WTC11 (cell line): ENCODE measurements around the gene AMBRA1. TPM values are rescaled to one million over a fixed set of nuclear protein-coding genes. Genes with fewer than 3 reads are reported as not detected.

ENCODE experiments used
- ATF2 ChIP-seq: sonication (generic); formaldehyde crosslinking; IDR thresholded peaks from 2 replicates; pipeline ENCODE4 v1.8.1; 2022; ENCODE audit warnings: low read depth, missing genetic modification reagents, borderline replicate concordance
- ATF6 ChIP-seq: sonication (generic); formaldehyde crosslinking; IDR thresholded peaks from 2 replicates; pipeline ENCODE4 v1.8.1; 2023; ENCODE audit warnings: mild to moderate bottlenecking, missing genetic modification reagents
- CBFB ChIP-seq: sonication (generic); formaldehyde crosslinking; IDR thresholded peaks from 2 replicates; pipeline ENCODE4 v1.8.1; 2022; ENCODE audit warnings: mild to moderate bottlenecking, low read depth, missing genetic modification reagents
- CDX4 ChIP-seq: fragments of 250-450 bp; sonication (Bioruptor Pico); IDR thresholded peaks from 2 replicates; pipeline ENCODE4 v1.9.0; 2021; ENCODE audit warnings: moderate library complexity, mild to moderate bottlenecking, inconsistent platforms, borderline replicate concordance
- CREB1 ChIP-seq: sonication (generic); formaldehyde crosslinking; IDR thresholded peaks from 2 replicates; pipeline ENCODE4 v1.8.0; 2023; ENCODE audit warnings: mild to moderate bottlenecking, missing genetic modification reagents
- E2F1 ChIP-seq: sonication (generic); formaldehyde crosslinking; IDR thresholded peaks from 2 replicates; pipeline ENCODE4 v1.8.0; 2022; ENCODE audit warnings: mild to moderate bottlenecking, missing genetic modification reagents
- ELF4 ChIP-seq: sonication (generic); formaldehyde crosslinking; IDR thresholded peaks from 2 replicates; pipeline ENCODE4 v1.8.1; 2022; ENCODE audit warnings: low read depth, mild to moderate bottlenecking, moderate library complexity, missing genetic modification reagents
- FOXJ3 ChIP-seq: sonication (generic); formaldehyde crosslinking; IDR thresholded peaks from 2 replicates; pipeline ENCODE4 v1.9.0; 2021; ENCODE audit warnings: missing genetic modification reagents, mild to moderate bottlenecking, borderline replicate concordance
- GABPB1 ChIP-seq: sonication (generic); formaldehyde crosslinking; IDR thresholded peaks from 2 replicates; pipeline ENCODE4 v1.8.1; 2023; ENCODE audit warnings: mild to moderate bottlenecking, missing genetic modification reagents
- HMGA2 ChIP-seq: fragments of 250-450 bp; sonication (Bioruptor Pico); IDR thresholded peaks from 2 replicates; pipeline ENCODE4 v1.4.0; 2021; ENCODE audit warnings: mild to moderate bottlenecking, moderate library complexity
- JAZF1 ChIP-seq: fragments of 250-450 bp; sonication (Bioruptor Pico); IDR thresholded peaks from 2 replicates; pipeline ENCODE4 v1.9.0; 2021; ENCODE audit warnings: moderate library complexity, mild to moderate bottlenecking, inconsistent platforms
- MYBL2 ChIP-seq: sonication (generic); formaldehyde crosslinking; IDR thresholded peaks from 2 replicates; pipeline ENCODE4 v1.8.1; 2023; ENCODE audit warnings: mild to moderate bottlenecking, moderate library complexity, missing genetic modification reagents
- NFATC4 ChIP-seq: fragments of 250-450 bp; sonication (Bioruptor Pico); IDR thresholded peaks from 2 replicates; pipeline ENCODE4 v1.9.0; 2021; ENCODE audit warnings: mild to moderate bottlenecking
- NFE2L1 ChIP-seq: sonication (generic); formaldehyde crosslinking; IDR thresholded peaks from 2 replicates; pipeline ENCODE4 v1.8.1; 2023; ENCODE audit warnings: missing genetic modification reagents
- NR1H2 ChIP-seq: sonication (generic); formaldehyde crosslinking; IDR thresholded peaks from 2 replicates; pipeline ENCODE4 v1.9.0; 2021; ENCODE audit warnings: mild to moderate bottlenecking, moderate library complexity, missing genetic modification reagents
- NR2C2 ChIP-seq: sonication (generic); formaldehyde crosslinking; IDR thresholded peaks from 2 replicates; pipeline ENCODE4 v1.8.0; 2022; ENCODE audit warnings: mild to moderate bottlenecking, missing genetic modification reagents
- RELA ChIP-seq: sonication (generic); formaldehyde crosslinking; IDR thresholded peaks from 2 replicates; pipeline ENCODE4 v1.8.1; 2022; ENCODE audit warnings: missing genetic modification reagents, mild to moderate bottlenecking, borderline replicate concordance
- SMAD3 ChIP-seq: sonication (generic); formaldehyde crosslinking; IDR thresholded peaks from 2 replicates; pipeline ENCODE4 v1.8.0; 2022; ENCODE audit warnings: missing genetic modification reagents, mild to moderate bottlenecking, borderline replicate concordance
- SMAD4 ChIP-seq: sonication (generic); formaldehyde crosslinking; IDR thresholded peaks from 2 replicates; pipeline ENCODE4 v1.8.0; 2022; ENCODE audit warnings: mild to moderate bottlenecking, missing genetic modification reagents
- STAT6 ChIP-seq: sonication (generic); formaldehyde crosslinking; conservative IDR thresholded peaks from 2 replicates; pipeline ENCODE4 v1.8.1; 2023; ENCODE audit warnings: mild to moderate bottlenecking, low read depth, missing genetic modification reagents, moderate library complexity
- TEAD1 ChIP-seq: sonication (generic); formaldehyde crosslinking; IDR thresholded peaks from 2 replicates; pipeline ENCODE4 v1.8.0; 2022; ENCODE audit warnings: mild to moderate bottlenecking, missing genetic modification reagents
- TEAD4 ChIP-seq: sonication (generic); formaldehyde crosslinking; IDR thresholded peaks from 2 replicates; pipeline ENCODE4 v1.8.0; 2022; ENCODE audit warnings: mild to moderate bottlenecking, missing genetic modification reagents
- TP53 ChIP-seq: sonication (generic); formaldehyde crosslinking; IDR thresholded peaks from 2 replicates; pipeline ENCODE4 v1.8.1; 2023; ENCODE audit warnings: mild to moderate bottlenecking, missing genetic modification reagents
- ZMAT4 ChIP-seq: fragments of 250-450 bp; sonication (Bioruptor Pico); IDR thresholded peaks from 2 replicates; pipeline ENCODE4 v1.9.0; 2021; ENCODE audit warnings: mild to moderate bottlenecking
- ZNF219 ChIP-seq: sonication (generic); formaldehyde crosslinking; IDR thresholded peaks from 2 replicates; pipeline ENCODE4 v1.8.0; 2023; ENCODE audit warnings: missing genetic modification reagents, mild to moderate bottlenecking, borderline replicate concordance
- ZNF263 ChIP-seq: sonication (generic); formaldehyde crosslinking; IDR thresholded peaks from 2 replicates; pipeline ENCODE4 v1.8.1; 2022; ENCODE audit warnings: low read depth, mild to moderate bottlenecking, moderate library complexity, missing genetic modification reagents
- ZNF317 ChIP-seq: sonication (generic); formaldehyde crosslinking; IDR thresholded peaks from 2 replicates; pipeline ENCODE4 v1.8.1; 2023; ENCODE audit warnings: low read depth, mild to moderate bottlenecking, moderate library complexity, missing genetic modification reagents, borderline replicate concordance
- ZNF396 ChIP-seq: fragments of 250-450 bp; sonication (Bioruptor Pico); IDR thresholded peaks from 2 replicates; pipeline ENCODE4 v1.8.0; 2021; ENCODE audit warnings: mild to moderate bottlenecking, moderate library complexity, borderline replicate concordance
- ZNF423 ChIP-seq: fragments of 250-450 bp; sonication (Bioruptor Pico); IDR thresholded peaks from 2 replicates; pipeline ENCODE4 v2.1.2; 2022; ENCODE audit warnings: mild to moderate bottlenecking, moderate library complexity
- ZNF425 ChIP-seq: fragments of 250-450 bp; sonication (Bioruptor Pico); conservative IDR thresholded peaks from 2 replicates; pipeline ENCODE4 v1.9.0; 2021; ENCODE audit warnings: mild to moderate bottlenecking
- total RNA-seq: library from RNA; stranded (reverse); gene quantifications from 3 replicates; pipeline ENCODE4 v1.2.3, GENCODE V29; 2021

AMBRA1 gene
- total RNA-seq, 1 experiment from 2014 or later, result 35.0 TPM

GRCh38 chr11:46389450-46390330, 204.1 kb downstream of the AMBRA1 start (continued):
- TF ChIP-seq ATF6 (CRISPR knock-in tag) (no peak), NR1H2 (CRISPR knock-in tag) (no peak), TEAD1 (CRISPR knock-in tag) (no peak), ZNF396 (CRISPR knock-in tag) (no peak), CBFB (CRISPR knock-in tag) (no peak), SMAD4 (CRISPR knock-in tag) (no peak), ZMAT4 (no peak), SMAD3 (CRISPR knock-in tag) (no peak), ZNF423 (peak; percentile 93), ZNF263 (CRISPR knock-in tag) (no peak), JAZF1 (CRISPR knock-in tag) (no peak), CDX4 (no peak), NFATC4 (no peak; the same call in 1 of the 2 replicates), GABPB1 (CRISPR knock-in tag) (no peak), HMGA2 (no peak), FOXJ3 (CRISPR knock-in tag) (no peak), RELA (CRISPR knock-in tag) (no peak; the same call in 1 of the 2 replicates), ZNF219 (no peak), NFE2L1 (CRISPR knock-in tag) (no peak), E2F1 (CRISPR knock-in tag) (peak; percentile 20; the same call in 1 of the 2 replicates), NR2C2 (no peak), ATF2 (CRISPR knock-in tag) (no peak), TEAD4 (CRISPR knock-in tag) (no peak), CREB1 (no peak), MYBL2 (CRISPR knock-in tag) (no peak), TP53 (CRISPR knock-in tag) (no peak), ZNF317 (CRISPR knock-in tag) (no peak), STAT6 (CRISPR knock-in tag) (no peak), ZNF425 (CRISPR knock-in tag) (no peak), ELF4 (CRISPR knock-in tag) (no peak)
